Endothelial cell of umbilical vein (primary cell): ENCODE data around the gene STOM. TPM values are rescaled to one million over a fixed set of nuclear protein-coding genes. Genes with fewer than 3 reads are reported as not detected.
A peak's percentile ranks its signal among the peaks of the same experiment; 100 is the strongest.

Experiments used
- BruUV-seq: library from RNA; stranded (reverse); fragments of 400-500 nt; replicated peaks from 2 replicates; lab custom pipeline; 2021; lab: Mats Ljungman, UMichigan
- CTCF ChIA-PET: fragments of 300-600, 350-600 bp; sonication (Branson Sonifier 250); formaldehyde crosslinking; loops from one replicate; lab custom pipeline; 2021; ENCODE audit warnings: antibody characterized with exemption, inconsistent platforms; lab: Charles Lee
- POLR2A ChIA-PET: fragments of 300-600, 350-600 bp; sonication (Branson Sonifier 250); formaldehyde crosslinking; loops from one replicate; lab custom pipeline; 2021; ENCODE audit warnings: antibody characterized with exemption, inconsistent platforms; lab: Charles Lee
- DNase-seq: peaks from one replicate; pipeline ENCODE4 v3.0.0-alpha.2; 2011; ENCODE audit warnings: low read depth, low spot score
- FAIRE-seq: peaks from 2 replicates; lab custom pipeline; 2011; peaks lifted over from hg19 to GRCh38; lab: Jason Lieb, UNC
- H2AFZ ChIP-seq: 2 replicates; pipeline ENCODE4 v1.6.0; 2012; ENCODE audit warnings: low read depth, low read length, control low read depth, inconsistent platforms
- H3K27ac ChIP-seq: 2 replicates; pipeline ENCODE4 v1.5.1; 2011; ENCODE audit warnings: low read depth, mild to moderate bottlenecking, control low read depth, low read length, moderate library complexity; ENCODE audit not compliant: insufficient read depth
- H3K27me3 ChIP-seq, 2 experiments: 2 replicates each; pipeline versions ENCODE4 v1.6.0 to v1.6.1; 2011; ENCODE audit warnings: low read length in 2 of 2, mixed read lengths in 1 of 2; ENCODE audit not compliant: control insufficient read depth in 2 of 2, insufficient read depth in 2 of 2
- H3K36me3 ChIP-seq, 2 experiments: 2 replicates in 1 of 2; 3 replicates in 1 of 2; pipeline ENCODE4 v1.5.1; 2011; ENCODE audit warnings: low read length in 2 of 2, mild to moderate bottlenecking in 1 of 2, moderate library complexity in 1 of 2; ENCODE audit not compliant: control insufficient read depth in 2 of 2, insufficient read depth in 2 of 2; ENCODE audit errors: extremely low read depth in 1 of 2
- H3K4me1 ChIP-seq: 3 replicates; pipeline ENCODE4 v1.5.1; 2011; ENCODE audit warnings: mild to moderate bottlenecking, low read length; ENCODE audit not compliant: control insufficient read depth, insufficient read depth; ENCODE audit errors: extremely low read depth
- H3K4me2 ChIP-seq: 2 replicates; pipeline ENCODE4 v1.6.1; 2011; ENCODE audit warnings: low read length, control low read depth, mixed read lengths; ENCODE audit not compliant: insufficient read depth
- H3K4me3 ChIP-seq, 3 experiments: fragments of 200-600 bp in 1 of 3; sonication (generic), shearing (Covaris generic) in 1 of 3; replicated peaks in 1 of 3; 2 replicates each; pipeline ENCODE4 v1.5.1; 2011 to 2016; ENCODE audit warnings: control low read depth in 3 of 3, low read length in 3 of 3, mild to moderate bottlenecking in 2 of 3, inconsistent platforms in 1 of 3, low read depth in 1 of 3, moderate library complexity in 1 of 3; ENCODE audit not compliant: insufficient read depth in 1 of 3
- H3K79me2 ChIP-seq: 2 replicates; pipeline ENCODE4 v1.6.0; 2012; ENCODE audit warnings: low read length, inconsistent platforms; ENCODE audit not compliant: control insufficient read depth, insufficient read depth
- H3K9ac ChIP-seq: replicated peaks from 2 replicates; pipeline ENCODE3; 2011; ENCODE audit warnings: low read length, control low read depth; ENCODE audit not compliant: insufficient read depth; ENCODE audit errors: extremely low read depth
- H3K9me1 ChIP-seq: replicated peaks from 3 replicates; pipeline ENCODE4 v1.6.0; 2011; ENCODE audit warnings: mild to moderate bottlenecking, low read length; ENCODE audit not compliant: control insufficient read depth, insufficient read depth; ENCODE audit errors: extremely low read depth
- H3K9me3 ChIP-seq: replicated peaks from 2 replicates; pipeline ENCODE4 v1.5.1; 2012; ENCODE audit warnings: low read length, inconsistent platforms; ENCODE audit not compliant: control insufficient read depth, insufficient read depth
- H4K20me1 ChIP-seq: replicated peaks from 2 replicates; pipeline ENCODE3; 2011; ENCODE audit warnings: mild to moderate bottlenecking, low read length; ENCODE audit not compliant: control insufficient read depth, insufficient read depth; ENCODE audit errors: extremely low read depth
- CTCF ChIP-seq, 2 donors: IDR thresholded peaks; 1 replicate in 1 of 2; 2 replicates in 1 of 2; pipeline ENCODE4 v1.5.1; 2011; ENCODE audit warnings: low read length in 2 of 2, mild to moderate bottlenecking in 2 of 2, moderate library complexity in 2 of 2, control low read depth in 1 of 2, inconsistent platforms in 1 of 2, low read depth in 1 of 2; ENCODE audit not compliant: insufficient read depth in 1 of 2; ENCODE audit errors: extremely low read depth in 1 of 2
- EZH2 ChIP-seq: IDR thresholded peaks from 2 replicates; pipeline ENCODE4 v1.6.1; 2012; ENCODE audit warnings: borderline replicate concordance, low read depth, mild to moderate bottlenecking, moderate library complexity, low read length, inconsistent platforms; ENCODE audit not compliant: severe bottlenecking
- FOS ChIP-seq: IDR thresholded peaks from 2 replicates; pipeline ENCODE4 v1.6.1; 2011; ENCODE audit warnings: mild to moderate bottlenecking, low read length, moderate library complexity, borderline replicate concordance; ENCODE audit not compliant: insufficient read depth
- GATA2 ChIP-seq: IDR thresholded peaks from 2 replicates; pipeline ENCODE4 v1.7.0; 2011; ENCODE audit warnings: low read depth, mild to moderate bottlenecking, moderate library complexity, mixed read lengths, low read length; ENCODE audit not compliant: insufficient read length, insufficient read depth
- JUN ChIP-seq: IDR thresholded peaks from 2 replicates; pipeline ENCODE4 v1.6.1; 2011; ENCODE audit warnings: borderline replicate concordance, low read depth; ENCODE audit not compliant: insufficient read length, insufficient read depth
- MAX ChIP-seq: IDR thresholded peaks from 2 replicates; pipeline ENCODE4 v1.6.1; 2011; ENCODE audit not compliant: insufficient read depth, insufficient read length
- MYC ChIP-seq: IDR thresholded peaks from one replicate; pipeline ENCODE4 v1.6.1; 2011; ENCODE audit warnings: mild to moderate bottlenecking, low read depth, low read length
- POLR2A ChIP-seq: IDR thresholded peaks from 2 replicates; pipeline ENCODE4 v1.6.1; 2012; ENCODE audit warnings: low read depth, mild to moderate bottlenecking, control low read depth, low read length
- POLR2AphosphoS5 ChIP-seq: IDR thresholded peaks from 2 replicates; pipeline ENCODE4 v1.6.1; 2012; ENCODE audit warnings: low read depth, mild to moderate bottlenecking, control low read depth, low read length, moderate library complexity; ENCODE audit not compliant: insufficient read depth
- dilution Hi-C: fragments of 300-500 bp; cut with MboI; formaldehyde crosslinking; loops from one replicate; pipeline ENCODE4 v1.15.0; 2019; ENCODE audit warnings: low sequenced_read_pairs; ENCODE audit not compliant: extremely low pct_ligation_motif_present
- intact Hi-C: fragments of 100-400 bp; cut with micrococcal nuclease; formaldehyde crosslinking; loops from one replicate; pipeline ENCODE4 v1.10.0; 2022
- polyA plus RNA-seq, 4 experiments: library from polyadenylated mRNA; depleted of rRNA in 3 of 4; stranded (reverse) in 3 of 4; unstranded in 1 of 4; fragments of >200 nt; gene quantifications; 2 replicates each; pipeline versions ENCODE4 v1.2.1 to v1.2.3, GENCODE V29; 2011 to 2012; ENCODE audit warnings: missing spikeins in 1 of 4
- total RNA-seq: library from RNA; stranded (reverse); gene quantifications from 2 replicates; pipeline ENCODE4 v1.2.3, GENCODE V29; 2021

The STOM gene
- total and polyA plus RNA-seq, 2 donors (not counting 3 experiments of a cell fraction or from before 2014, with no cell fraction given) = 153 to 170 TPM

GRCh38 chr9:121360601-121361374, 9.3 kb downstream of the STOM start:
- Histone ChIP-seq H3K4me1 (peaks cover 96% of the 10 kb centered on the region), H3K9me1 (no peaks in the 10 kb centered on the region), H3K79me2 (peaks cover 73% of the 10 kb centered on the region), H3K36me3 (peaks cover 0 to 2% of the 10 kb centered on the region in 2 experiments), H3K4me2 (peak overlapping the region; percentile 80), H3K27me3 (no peaks in the 10 kb centered on the region), H2AFZ (no peak overlapping the region), H3K4me3 (peak overlapping the region in 1 of 3 experiments; percentile 27), H3K27ac (peak overlapping the region; percentile 66), H3K9me3 (no peaks in the 10 kb centered on the region), H3K9ac (peak overlapping the region; percentile 62), H4K20me1 (no peaks in the 10 kb centered on the region)
- dilution Hi-C loops = no loop called here
- peak; percentile 21 for FAIRE-seq
- POLR2A ChIA-PET = no interaction called here
- CTCF ChIA-PET = interaction anchor here (0.9 to 1.5 kb wide), 2 partner anchors 10 to 41 kb away, joined by 5 read pairs; no protein-coding TSS in a partner anchor
- DNase-seq = peak; percentile 79
- no TSS peak for BruUV-seq
- no peak for TF ChIP-seq EZH2
- peak; percentile 75 for TF ChIP-seq JUN
- intact Hi-C loops = no loop called here

DNA sequence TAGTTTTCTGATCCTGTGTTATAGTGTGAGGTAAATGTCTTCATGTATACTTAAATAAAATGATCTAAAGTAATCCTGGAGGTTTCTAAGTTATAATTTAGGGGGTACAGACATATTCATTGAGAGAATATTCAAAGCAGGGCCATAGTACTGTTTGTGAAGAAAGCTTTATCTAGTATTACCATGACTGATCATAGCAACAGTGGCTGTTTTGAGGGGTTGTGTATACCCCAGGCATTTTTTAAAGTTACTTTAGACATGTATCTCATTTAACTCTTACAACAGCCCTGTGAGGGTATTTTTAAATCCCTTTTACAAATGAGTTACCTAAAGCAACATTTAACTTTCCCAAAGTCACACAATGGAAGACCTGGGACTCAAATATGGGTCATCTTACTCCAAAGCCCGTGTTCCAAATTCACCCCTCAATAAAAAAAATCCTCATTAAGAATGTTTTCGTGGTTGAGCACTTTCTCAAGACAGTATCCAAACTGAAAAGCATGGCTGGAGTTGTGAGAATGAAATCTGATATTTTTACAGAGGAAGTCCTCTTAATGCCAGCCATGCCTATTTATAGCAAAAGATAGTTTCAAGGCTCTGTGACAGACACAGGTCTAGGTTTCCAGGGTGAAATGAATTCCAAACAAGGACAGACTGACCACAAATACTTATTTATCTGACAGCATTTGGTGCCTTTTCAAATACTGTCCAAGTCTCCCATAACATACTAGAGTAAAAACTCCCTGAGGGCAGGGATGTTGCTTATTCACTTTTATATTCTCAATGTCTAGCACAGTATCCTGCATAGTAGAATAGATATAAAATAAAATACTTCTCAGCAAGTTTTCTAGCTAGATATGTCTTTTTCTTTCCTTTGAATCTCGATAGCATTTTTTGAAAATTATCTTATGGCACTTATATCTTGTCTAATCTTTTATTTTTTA, 10.4 kb downstream of the STOM start:
- Histone ChIP-seq H3K4me3 (no peak overlapping the region), H3K27me3 (no peaks in the 10 kb centered on the region), H3K4me2 (peak overlapping the region; percentile 8), H4K20me1 (no peaks in the 10 kb centered on the region), H2AFZ (no peak overlapping the region), H3K9me3 (no peaks in the 10 kb centered on the region), H3K36me3 (peaks cover 0 to 4% of the 10 kb centered on the region in 2 experiments), H3K79me2 (peaks cover 66% of the 10 kb centered on the region), H3K9me1 (no peaks in the 10 kb centered on the region), H3K9ac (no peak overlapping the region), H3K27ac (peak overlapping the region; percentile 19), H3K4me1 (peaks cover 95% of the 10 kb centered on the region)
- DNase-seq (no peak), FAIRE-seq (no peak)
- no TSS peak for BruUV-seq
- CTCF ChIA-PET = interaction anchor here (1.0 to 1.5 kb wide), 3 partner anchors 15 to 40 kb away, joined by 3 to 5 read pairs (median 4); no protein-coding TSS in a partner anchor
- TF ChIP-seq MYC (no peak), EZH2 (no peak), FOS (no peak), POLR2AphosphoS5 (no peak), JUN (no peak), CTCF (IDR thresholded peaks at IDR 0.05; ENCODE audit: extremely low read depth in 1 of 2, insufficient read depth in 1 of 2, low read depth in 1 of 2, low read length in 2 of 2) (no peak), POLR2A (no peak), MAX (no peak), GATA2 (no peak)
- dilution Hi-C loops = no loop called here
- intact Hi-C loops = no loop called here
- POLR2A ChIA-PET = no interaction called here
